ENCODE results near the gene SH3RF3. TPM values are rescaled to one million over a fixed set of nuclear protein-coding genes. Genes with fewer than 3 reads are reported as not detected.
A peak's percentile ranks its signal among the peaks of the same experiment; 100 is the strongest.
"Not testable (repeated sequence)": the region's sequence is repeated elsewhere in the genome, so short reads cannot be mapped to it uniquely, and the experiment has no call there.

The SH3RF3 gene
- total RNA-seq, 2 donors from 2014 or later, result 1.3 to 2.5 TPM

- TF ChIP-seq CTCF (IDR thresholded peaks at IDR 0.05), result no peak
- H3K9me3 ChIP-seq, result no peaks in the 10 kb centered on the region
- H3K36me3 ChIP-seq, result no peaks in the 10 kb centered on the region
- no peaks in the 10 kb centered on the region for H3K4me1 ChIP-seq
- DNase-seq, result no peak
- no peak overlapping the region for H3K9ac ChIP-seq (ENCODE audit: low read depth in 2 of 2, low read length in 2 of 2)
- H3K27ac ChIP-seq, result no peak overlapping the region
- H3K27me3 ChIP-seq, result no peaks in the 10 kb centered on the region
- intact Hi-C loops (cut with DNase I), result no loop called here
- no peak overlapping the region for H3K4me3 ChIP-seq
Observed at GRCh38 chr2:109159096-109159495, 30.1 kb downstream of the SH3RF3 start.

DNA sequence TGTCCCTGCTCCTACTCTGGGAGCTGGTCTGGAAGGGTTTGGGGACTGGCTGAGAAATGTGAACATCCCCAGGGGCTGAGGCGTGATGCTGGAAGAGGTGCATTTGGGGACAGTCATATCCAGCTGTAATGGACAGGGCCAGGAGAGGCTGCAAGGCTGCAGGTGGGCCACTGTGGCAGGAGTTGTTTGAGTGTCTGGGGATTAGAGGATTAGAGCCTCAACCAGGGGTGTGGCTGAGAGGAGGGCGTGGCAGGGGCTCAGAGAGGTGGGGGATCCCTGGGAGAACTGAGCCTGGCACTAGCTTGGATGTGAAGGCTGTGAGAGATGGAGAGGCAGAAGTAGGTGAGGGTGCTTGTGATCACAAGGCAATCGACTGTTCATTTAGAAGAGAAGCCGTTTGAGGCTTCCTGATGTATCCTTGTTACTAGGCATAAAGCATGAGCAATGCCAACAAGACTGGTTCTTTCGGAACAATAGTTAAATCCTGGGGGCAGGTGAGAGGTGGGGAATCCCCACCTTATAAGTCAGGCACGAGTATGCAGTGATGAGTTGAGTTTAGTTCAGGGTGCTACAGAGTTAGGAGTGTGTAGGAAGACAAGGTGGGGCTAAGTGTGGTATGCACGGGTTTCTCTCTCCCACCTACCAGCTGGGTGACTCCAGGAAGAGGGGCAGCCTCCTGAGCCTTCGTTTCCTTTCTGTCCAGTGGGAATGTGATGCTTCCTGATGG is 31.9 kb downstream of the SH3RF3 start:
- no peaks in the 10 kb centered on the region for H3K27me3 ChIP-seq
- TF ChIP-seq CTCF (IDR thresholded peaks at IDR 0.05), result no peak
- H3K9me3 ChIP-seq, result no peaks in the 10 kb centered on the region
- H3K4me1 ChIP-seq, result no peaks in the 10 kb centered on the region
- no peak overlapping the region for H3K27ac ChIP-seq
- intact Hi-C loops (cut with DNase I), result no loop called here
- H3K36me3 ChIP-seq, result no peaks in the 10 kb centered on the region
- no peak for DNase-seq
- H3K9ac ChIP-seq (ENCODE audit: low read depth in 2 of 2, low read length in 2 of 2), result no peak overlapping the region
- no peak overlapping the region for H3K4me3 ChIP-seq

DNA sequence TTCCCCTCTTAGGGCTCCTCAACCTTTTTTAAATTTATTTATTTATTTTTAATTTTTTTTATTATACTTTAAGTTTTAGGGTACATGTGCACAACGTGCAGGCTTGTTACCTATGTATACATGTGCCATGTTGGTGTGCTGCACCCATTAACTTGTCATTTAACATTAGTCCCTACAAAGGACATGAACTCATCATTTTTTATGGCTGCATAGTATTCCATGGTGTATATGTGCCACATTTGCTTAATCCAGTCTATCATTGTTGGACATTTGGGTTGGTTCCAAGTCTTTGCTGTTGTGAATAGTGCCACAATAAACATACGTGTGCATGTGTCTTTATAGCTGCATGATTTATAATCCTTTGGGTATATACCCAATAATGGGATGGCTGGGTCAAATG is 33.4 kb downstream of the SH3RF3 start:
- H3K27me3 ChIP-seq; H3K9me3 ChIP-seq; DNase-seq; H3K27ac ChIP-seq; H3K4me3 ChIP-seq; H3K9ac ChIP-seq (ENCODE audit: low read depth in 2 of 2, low read length in 2 of 2); intact Hi-C loops (cut with DNase I); H3K36me3 ChIP-seq; H3K4me1 ChIP-seq: not testable (repeated sequence)

DNA sequence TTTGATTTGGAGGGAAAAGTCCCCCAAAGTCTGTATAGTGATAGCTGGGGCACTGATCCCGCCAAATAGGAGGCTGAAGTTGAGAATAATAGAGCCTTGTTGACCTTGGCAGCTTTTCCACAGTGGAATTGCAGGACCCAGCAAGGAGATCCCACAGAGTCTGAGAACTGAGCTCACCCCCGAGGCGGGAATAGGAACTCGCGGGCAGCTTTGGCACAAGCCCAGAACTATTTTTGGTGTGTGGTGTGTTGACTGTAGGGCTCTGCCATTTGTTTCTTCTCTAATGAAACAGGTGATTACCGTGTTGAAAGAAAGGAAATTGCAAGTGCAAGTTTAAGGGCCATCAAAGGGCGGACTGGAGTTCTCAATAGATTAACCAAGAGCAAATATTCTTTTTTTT is 34.0 kb downstream of the SH3RF3 start:
- DNase-seq, result no peak
- H3K9me3 ChIP-seq, result no peaks in the 10 kb centered on the region
- intact Hi-C loops (cut with DNase I), result no loop called here
- H3K27ac ChIP-seq, result no peak overlapping the region
- H3K9ac ChIP-seq (ENCODE audit: low read depth in 2 of 2, low read length in 2 of 2), result no peak overlapping the region
- H3K36me3 ChIP-seq, result no peaks in the 10 kb centered on the region
- H3K4me3 ChIP-seq, result no peak overlapping the region
- H3K4me1 ChIP-seq, result no peaks in the 10 kb centered on the region
- no peak for TF ChIP-seq CTCF (IDR thresholded peaks at IDR 0.05)
- no peaks in the 10 kb centered on the region for H3K27me3 ChIP-seq

- no peak for TF ChIP-seq CTCF (IDR thresholded peaks at IDR 0.05)
- Histone ChIP-seq H3K4me3 (no peak overlapping the region), H3K27ac (no peak overlapping the region), H3K9me3 (no peaks in the 10 kb centered on the region), H3K4me1 (no peaks in the 10 kb centered on the region), H3K9ac (ENCODE audit: low read depth in 2 of 2, low read length in 2 of 2) (no peak overlapping the region), H3K36me3 (no peaks in the 10 kb centered on the region), H3K27me3 (no peaks in the 10 kb centered on the region)
- intact Hi-C loops (cut with DNase I), result no loop called here
- DNase-seq, result no peak
Observed at GRCh38 chr2:109164311-109164710, 35.3 kb downstream of the SH3RF3 start.

DNA sequence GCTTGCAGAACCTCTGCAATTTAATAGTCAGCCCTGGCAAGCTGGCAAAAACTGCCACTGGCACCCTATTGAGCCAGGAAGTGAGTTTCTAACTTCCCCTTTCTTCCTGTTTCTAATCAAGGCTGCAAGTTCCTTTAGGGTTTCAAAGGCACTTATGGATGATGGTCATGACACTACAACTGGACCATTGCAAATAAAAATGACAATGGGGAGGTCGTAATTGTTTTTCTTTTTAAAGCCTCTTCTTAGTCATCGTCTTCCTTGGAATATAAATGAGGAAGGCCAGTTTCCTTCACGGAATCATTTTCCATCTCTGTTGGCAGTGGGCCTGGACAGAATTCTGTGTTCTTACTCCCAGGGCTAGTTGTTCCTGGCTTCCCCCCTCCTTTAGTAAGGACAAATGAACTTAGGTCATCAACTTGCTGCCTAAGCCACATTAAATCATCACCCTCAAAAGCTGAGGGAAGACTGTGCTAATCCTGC is 35.8 kb downstream of the SH3RF3 start:
- H3K9ac ChIP-seq (ENCODE audit: low read depth in 2 of 2, low read length in 2 of 2), result no peak overlapping the region
- H3K36me3 ChIP-seq, result no peaks in the 10 kb centered on the region
- intact Hi-C loops (cut with DNase I), result no loop called here
- no peaks in the 10 kb centered on the region for H3K9me3 ChIP-seq
- no peak overlapping the region for H3K4me3 ChIP-seq
- H3K27ac ChIP-seq, result peak overlapping the region; percentile 22
- no peaks in the 10 kb centered on the region for H3K4me1 ChIP-seq
- TF ChIP-seq CTCF (IDR thresholded peaks at IDR 0.05), result no peak
- H3K27me3 ChIP-seq, result no peaks in the 10 kb centered on the region
- no peak for DNase-seq
